ENCODE measurements around the gene C9orf85.
"Not testable (repeated sequence)": the region's sequence is repeated elsewhere in the genome, so short reads cannot be mapped to it uniquely, and the experiment has no call there.

C9orf85 gene

GRCh38 chr9:71941998-71942567 lies 30.6 kb downstream of the C9orf85 start:
- DNase-seq (ENCODE audit: low read depth): no peak

GRCh38 chr9:71944754-71945375 lies 33.4 kb downstream of the C9orf85 start:
- no peak for DNase-seq (ENCODE audit: low read depth)

GRCh38 chr9:71954652-71955051 lies 43.2 kb downstream of the C9orf85 start:
- DNase-seq (ENCODE audit: low read depth): not testable (repeated sequence)

- DNase-seq (ENCODE audit: low read depth): no peak
Measured at GRCh38 chr9:71955300-71955915, 44.0 kb downstream of the C9orf85 start.

GRCh38 chr9:71962328-71962727 lies 50.9 kb downstream of the C9orf85 start:
- no peak for DNase-seq (ENCODE audit: low read depth)

- not testable (repeated sequence) for DNase-seq (ENCODE audit: low read depth)
Measured at GRCh38 chr9:71963471-71963996, 52.1 kb downstream of the C9orf85 start.

GRCh38 chr9:71965403-71965802 lies 54.0 kb downstream of the C9orf85 start:
- DNase-seq (ENCODE audit: low read depth): no peak

GRCh38 chr9:71966601-71967000 lies 55.2 kb downstream of the C9orf85 start:
- no peak for DNase-seq (ENCODE audit: low read depth)

- DNase-seq (ENCODE audit: low read depth): no peak
Measured at GRCh38 chr9:71968541-71969090, 57.2 kb downstream of the C9orf85 start.

- DNase-seq (ENCODE audit: low read depth): no peak
Measured at GRCh38 chr9:71975833-71976232, 64.4 kb downstream of the C9orf85 start.

- no peak for DNase-seq (ENCODE audit: low read depth)
Measured at GRCh38 chr9:71977003-71977402, 65.6 kb downstream of the C9orf85 start.

- DNase-seq (ENCODE audit: low read depth): no peak
Measured at GRCh38 chr9:71980266-71981190, 69.1 kb downstream of the C9orf85 start.

GRCh38 chr9:71981944-71982343 lies 70.5 kb downstream of the C9orf85 start:
- no peak for DNase-seq (ENCODE audit: low read depth)

GRCh38 chr9:71984403-71984802 lies 73.0 kb downstream of the C9orf85 start:
- DNase-seq (ENCODE audit: low read depth): peak; percentile 43

GRCh38 chr9:71984831-71985281 lies 73.4 kb downstream of the C9orf85 start:
- no peak for DNase-seq (ENCODE audit: low read depth)

- DNase-seq (ENCODE audit: low read depth): no peak
Measured at GRCh38 chr9:71985297-71985911, 74.0 kb downstream of the C9orf85 start.

GRCh38 chr9:71986900-71987299 lies 75.5 kb downstream of the C9orf85 start:
- DNase-seq (ENCODE audit: low read depth): no peak

- DNase-seq (ENCODE audit: low read depth): no peak
Measured at GRCh38 chr9:71987471-71988371, 76.3 kb downstream of the C9orf85 start.

GRCh38 chr9:71990466-71990865 lies 79.0 kb downstream of the C9orf85 start:
- DNase-seq (ENCODE audit: low read depth): no peak

GRCh38 chr9:72005451-72005850 lies 94.0 kb downstream of the C9orf85 start:
- no peak for DNase-seq (ENCODE audit: low read depth)
